Globus pallidus (tissue), 1 donor: ENCODE data around the gene WDR70.
A peak's percentile ranks its signal among the peaks of the same experiment; 100 is the strongest.
"Not testable (repeated sequence)": the region's sequence is repeated elsewhere in the genome, so short reads cannot be mapped to it uniquely, and the experiment has no call there.

Source experiments
- DNase-seq: peaks from one replicate; pipeline ENCODE4 v3.0.0-alpha.2; 2015; ENCODE audit warnings: low spot score

Gene WDR70

GRCh38 chr5:37454402-37455055 is 75.4 kb downstream of the WDR70 start:
- DNase-seq, result not testable (repeated sequence)

DNA sequence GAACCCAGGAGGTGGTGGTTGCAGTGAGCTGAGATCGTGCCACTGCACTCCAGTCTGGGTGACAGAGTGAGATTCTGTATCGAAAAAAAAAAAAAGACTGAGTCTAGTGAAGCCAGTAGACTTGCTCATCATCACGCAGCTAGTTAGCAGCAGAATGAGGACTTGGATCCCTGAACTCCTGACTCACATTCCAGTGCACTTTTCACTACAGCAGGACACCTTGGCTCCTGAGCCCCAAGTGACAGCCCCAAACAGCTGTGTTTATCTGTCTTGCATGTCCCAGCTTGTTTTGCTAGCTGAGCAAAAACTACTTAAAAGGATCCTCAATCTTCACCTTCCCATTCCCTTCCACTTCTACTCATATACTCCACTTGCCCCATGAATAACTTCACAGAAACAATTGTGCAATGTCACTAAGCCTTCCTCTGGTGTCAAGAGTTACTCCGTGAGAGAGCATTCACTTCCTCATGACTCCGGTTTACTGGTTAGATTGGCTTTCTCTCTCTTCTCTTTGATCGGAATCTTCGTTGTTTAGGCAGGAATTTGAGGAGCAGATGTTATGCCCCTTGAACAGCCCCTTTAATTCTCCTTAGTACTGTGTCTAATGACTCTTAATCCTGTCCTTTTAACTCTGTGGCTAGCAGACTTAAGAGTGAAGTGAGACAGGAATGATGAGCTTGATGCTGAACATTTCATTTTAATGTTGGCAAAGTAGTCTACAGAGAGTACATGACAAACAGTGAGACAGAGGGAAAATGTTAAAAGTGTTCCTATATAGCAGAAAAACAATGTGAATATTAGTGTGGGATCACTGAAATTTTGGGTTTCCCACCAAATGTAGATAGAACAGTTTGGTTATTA is 84.3 kb downstream of the WDR70 start:
- DNase-seq, result peak; percentile 5

DNA sequence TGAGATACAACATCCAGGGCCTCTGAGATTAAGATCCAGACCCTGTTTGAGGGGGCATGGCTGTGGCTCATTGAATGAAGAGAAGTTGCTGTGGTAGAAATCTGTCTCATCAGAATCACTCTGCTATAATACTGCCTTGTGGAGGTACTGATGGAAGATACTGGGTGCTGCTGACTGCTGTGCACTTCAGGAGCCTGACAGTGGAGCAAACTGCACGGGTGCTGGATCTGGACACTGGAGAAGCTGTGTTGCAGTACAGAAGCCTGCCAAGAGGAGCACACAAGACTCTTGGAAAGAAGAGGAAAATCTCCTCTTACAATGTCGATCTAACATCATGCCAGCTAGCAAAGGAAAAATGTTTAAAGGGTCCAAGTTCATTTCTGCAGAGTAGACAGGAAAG is 85.5 kb downstream of the WDR70 start:
- peak; percentile 2 for DNase-seq

DNA sequence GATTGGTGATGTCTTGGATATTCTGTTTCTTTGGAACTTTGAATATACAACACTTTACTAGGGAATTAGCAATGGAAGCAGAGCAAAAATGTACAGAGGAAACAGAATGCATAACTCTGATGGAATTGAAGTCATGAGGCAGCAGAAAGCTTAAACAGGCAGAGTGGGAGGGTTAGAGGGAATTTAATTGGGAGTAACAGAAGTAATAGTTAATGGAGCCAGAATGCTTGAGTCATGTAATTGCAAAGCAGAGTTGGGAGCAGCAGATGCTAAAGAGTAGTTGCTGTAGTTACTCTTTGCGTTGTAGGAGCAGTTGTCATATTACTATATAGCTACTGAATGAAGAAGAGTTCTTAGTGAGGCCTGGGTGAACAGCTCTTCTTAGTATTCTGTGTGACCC is 90.3 kb downstream of the WDR70 start:
- DNase-seq, result not testable (repeated sequence)

DNA sequence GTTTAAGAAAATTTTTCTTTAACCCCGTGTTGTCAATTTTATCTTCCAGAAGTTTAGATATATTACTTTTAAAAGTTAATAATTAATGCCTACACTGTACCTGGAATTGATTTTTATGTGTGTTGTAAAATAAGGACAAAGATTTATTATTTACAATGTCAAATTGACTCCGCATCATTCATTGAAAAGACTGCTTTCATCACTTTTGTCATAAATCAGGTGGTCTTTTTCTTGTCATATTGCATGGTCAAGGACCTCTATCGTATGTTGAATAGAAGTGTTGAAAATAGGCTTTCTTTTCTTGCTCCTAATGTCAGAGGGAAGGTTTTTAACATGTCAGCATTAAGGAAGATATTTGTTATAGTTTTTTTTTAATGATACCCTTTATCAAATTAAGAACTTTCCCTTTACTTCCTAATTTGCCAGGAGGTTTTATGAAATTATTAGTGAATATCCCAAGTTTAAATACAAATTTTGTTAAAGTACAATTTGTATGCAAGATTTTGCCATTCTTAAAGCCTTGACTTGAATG is 92.6 kb downstream of the WDR70 start:
- DNase-seq, result no peak

GRCh38 chr5:37477426-37477825 is 98.3 kb downstream of the WDR70 start:
- no peak for DNase-seq

- no peak for DNase-seq
Observed at GRCh38 chr5:37478121-37478894, 99.2 kb downstream of the WDR70 start.

GRCh38 chr5:37481395-37481794 is 102.3 kb downstream of the WDR70 start:
- not testable (repeated sequence) for DNase-seq

DNA sequence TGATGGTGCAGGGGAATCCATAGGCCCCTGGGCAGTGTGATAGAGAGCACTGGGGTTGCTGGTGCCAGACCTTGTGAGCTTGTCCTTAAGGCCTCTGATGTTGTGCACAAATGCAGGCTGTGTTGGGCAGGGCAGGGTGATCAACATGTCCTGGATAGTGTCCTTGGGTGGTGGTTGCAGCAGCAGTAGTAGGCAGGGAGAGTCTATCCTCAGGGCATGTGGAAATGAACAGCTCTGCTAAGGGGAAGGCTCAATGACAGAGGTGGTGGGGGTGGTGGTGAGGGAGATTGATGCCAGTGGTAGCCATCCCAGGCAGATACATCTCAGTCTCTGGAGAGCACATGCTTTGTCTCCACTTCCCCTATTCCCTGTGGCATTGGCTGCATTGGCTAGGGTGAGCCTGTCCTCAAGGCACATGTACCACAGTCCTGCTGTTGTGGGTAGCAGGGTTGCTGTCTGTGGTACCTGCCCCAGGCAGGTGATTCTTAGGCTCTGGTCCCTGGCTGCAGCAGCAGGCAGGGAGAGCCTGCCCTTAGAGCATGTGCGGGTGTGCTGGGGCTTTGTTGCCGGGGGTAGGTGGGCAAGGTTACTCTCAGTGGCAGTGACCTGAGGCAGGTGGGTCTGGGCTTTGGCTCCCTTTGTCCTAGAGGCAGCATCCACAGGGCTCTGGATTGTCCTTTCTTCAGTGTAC is 111.1 kb downstream of the WDR70 start:
- no peak for DNase-seq

GRCh38 chr5:37490931-37491330 is 111.8 kb downstream of the WDR70 start:
- no peak for DNase-seq

DNA sequence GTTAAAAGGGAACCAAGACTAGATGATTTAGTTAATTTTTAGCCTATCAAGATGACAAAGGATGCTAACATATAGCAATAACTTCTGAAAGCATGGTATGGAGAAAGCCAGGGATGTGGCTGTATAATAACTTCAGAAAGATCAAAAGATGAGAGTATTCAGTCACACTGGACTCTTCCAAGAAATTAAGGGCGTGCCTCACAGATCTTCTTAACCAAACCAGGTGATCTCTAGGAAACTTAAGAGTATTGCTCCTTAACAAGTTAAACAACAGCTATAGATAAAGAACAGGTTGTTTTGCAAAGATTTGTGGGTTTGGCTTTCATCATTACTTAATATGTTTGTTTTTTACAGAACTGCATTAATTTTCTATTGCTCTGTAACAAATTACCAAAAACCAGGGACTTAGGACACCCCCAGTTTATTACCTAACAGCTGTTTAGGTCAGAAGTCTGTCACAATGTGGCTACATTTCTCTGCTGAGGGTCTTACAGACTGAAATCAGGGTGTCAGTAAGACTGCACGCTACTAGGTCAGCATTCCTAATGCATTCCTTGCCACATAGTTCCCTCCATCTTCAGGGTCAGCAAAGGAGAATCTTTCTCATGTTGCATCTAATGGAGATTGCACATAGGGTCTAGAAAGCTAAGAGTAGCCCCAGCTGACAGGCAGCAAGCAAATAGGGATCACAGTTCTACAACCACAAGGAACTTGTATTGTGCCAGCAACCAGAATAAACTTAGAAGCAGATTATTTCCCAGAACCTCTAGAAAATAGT is 113.8 kb downstream of the WDR70 start:
- no peak for DNase-seq

- DNase-seq, result peak; percentile 2
Observed at GRCh38 chr5:37494756-37495155, 115.6 kb downstream of the WDR70 start.

DNA sequence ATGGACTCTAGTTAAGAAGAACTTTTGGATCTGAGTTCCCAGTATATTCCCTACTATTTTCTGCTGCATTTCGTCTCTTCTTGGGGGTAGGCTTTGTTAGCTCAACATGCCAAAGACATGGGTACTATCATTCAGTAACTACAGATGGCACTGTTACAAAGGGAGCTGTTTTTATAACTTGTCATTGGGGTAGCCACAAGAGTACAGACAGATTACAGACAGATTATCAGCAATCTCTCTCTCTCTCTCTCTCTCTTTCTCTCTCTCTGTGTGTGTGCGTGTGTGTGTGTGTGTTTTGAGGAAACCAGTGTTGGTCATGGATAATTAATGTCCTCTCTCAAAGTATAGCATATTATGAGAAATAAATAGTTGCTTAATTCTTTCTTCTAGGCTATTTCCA is 116.1 kb downstream of the WDR70 start:
- DNase-seq, result peak; percentile 43

GRCh38 chr5:37495668-37496347 is 116.7 kb downstream of the WDR70 start:
- no peak for DNase-seq

DNA sequence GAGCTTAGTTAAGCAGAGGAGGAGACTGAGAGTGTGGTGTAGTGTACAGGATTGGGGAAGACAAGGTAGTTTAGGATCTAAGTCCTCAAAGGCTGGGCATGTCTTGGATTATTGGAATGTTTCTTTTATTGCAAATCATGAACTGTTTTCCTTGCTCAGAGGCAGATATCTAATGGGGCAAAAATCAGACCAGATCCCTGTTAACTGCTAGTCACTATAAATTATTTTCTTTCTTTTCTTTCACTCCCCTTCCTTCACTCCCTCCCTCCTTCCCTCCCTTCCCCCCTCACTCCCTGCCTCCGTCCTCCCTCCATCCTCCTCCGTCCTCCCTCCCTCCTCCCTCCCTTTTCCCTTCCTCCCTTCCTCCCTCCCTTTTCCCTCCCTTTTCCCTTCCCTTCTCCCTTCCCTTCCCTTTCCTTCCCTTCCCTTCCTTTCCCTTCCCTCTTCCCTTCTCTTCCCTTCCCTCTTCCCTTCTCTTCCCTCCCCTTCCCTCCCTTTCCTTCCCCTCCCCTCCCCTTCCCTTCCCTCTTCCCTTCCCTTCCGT is 117.9 kb downstream of the WDR70 start:
- DNase-seq, result no peak

GRCh38 chr5:37501152-37501551 is 122.0 kb downstream of the WDR70 start:
- no peak for DNase-seq

- no peak for DNase-seq
Observed at GRCh38 chr5:37506241-37506640, 127.1 kb downstream of the WDR70 start.

DNA sequence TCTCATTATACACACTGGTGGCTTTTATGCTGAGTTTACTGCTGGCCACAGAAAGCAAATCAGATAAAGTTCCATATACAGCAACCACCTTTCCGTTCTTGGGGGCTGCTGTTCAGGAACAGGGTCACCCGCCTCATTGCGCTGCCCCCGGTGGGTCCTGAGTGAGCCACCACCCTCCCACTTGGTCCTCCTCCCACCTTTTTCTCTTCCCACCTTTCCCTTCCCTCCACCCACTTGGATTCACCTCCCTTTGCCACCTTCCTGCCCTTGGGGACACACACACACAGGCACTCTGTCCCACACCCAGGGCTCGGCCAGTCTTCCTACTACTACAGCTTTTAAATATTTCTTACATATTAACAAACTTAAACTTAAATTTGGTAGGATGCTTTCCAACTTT is 127.6 kb downstream of the WDR70 start:
- DNase-seq, result no peak

DNA sequence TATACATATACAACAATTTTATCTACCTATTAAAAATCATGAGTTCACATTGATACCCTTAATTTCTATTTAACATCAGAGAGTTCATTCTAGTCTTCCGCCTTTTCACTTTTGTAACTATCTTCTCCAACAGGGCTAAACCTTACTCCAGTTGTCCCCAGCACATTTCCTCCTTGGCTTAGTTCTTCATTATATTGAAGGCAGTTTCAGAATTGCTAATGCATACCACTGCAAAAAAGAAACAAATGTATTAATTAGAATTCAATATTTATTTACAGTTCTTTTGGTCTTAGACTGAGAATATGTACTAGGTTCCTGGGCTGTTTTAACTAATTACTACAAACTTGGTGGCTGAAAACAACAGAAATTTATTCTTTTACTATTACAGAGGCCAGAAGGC is 132.5 kb downstream of the WDR70 start:
- no peak for DNase-seq

DNA sequence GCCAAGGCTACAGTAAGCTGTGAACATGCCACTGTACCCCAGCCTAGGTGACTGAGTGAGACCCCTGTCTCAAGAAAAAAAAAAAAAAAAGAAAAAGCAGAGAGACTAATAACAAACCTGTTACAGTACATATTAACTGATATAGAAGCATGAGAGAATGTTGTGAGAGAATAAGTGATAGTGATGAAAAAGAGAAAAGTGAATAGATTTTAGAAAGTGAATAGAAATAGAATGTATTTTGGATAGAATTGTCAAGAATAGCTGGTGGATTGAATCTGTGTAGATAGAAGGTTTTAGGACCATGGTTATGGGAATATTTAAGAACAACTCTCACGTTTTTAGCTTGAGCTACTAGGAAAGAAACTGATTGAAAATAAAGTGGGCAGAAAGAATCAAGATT is 135.8 kb downstream of the WDR70 start:
- DNase-seq, result no peak
